HepG2 (cell line): ENCODE measurements around the gene ARPC1A. TPM values are rescaled to one million over a fixed set of nuclear protein-coding genes. Genes with fewer than 3 reads are reported as not detected.

Experiments
- CBX2 ChIP-seq, 2 experiments: fragments of 200-600 bp in 1 of 2; sonication (generic); formaldehyde crosslinking in 1 of 2; IDR thresholded peaks; 2 replicates each; pipeline versions ENCODE4 v1.7.0 to v1.8.1; 2018 to 2022; ENCODE audit warnings: low read depth in 2 of 2, low read length in 1 of 2, mild to moderate bottlenecking in 1 of 2, missing genetic modification reagents in 1 of 2
- GPN1 ChIP-seq: sonication (generic); formaldehyde crosslinking; IDR thresholded peaks from 2 replicates; pipeline ENCODE4 v1.5.1; 2020; ENCODE audit warnings: missing genetic modification reagents, borderline replicate concordance
- HMG20A ChIP-seq: IDR thresholded peaks from 2 replicates; pipeline ENCODE4 v1.6.1; 2016; ENCODE audit warnings: borderline replicate concordance
- HOXA3 ChIP-seq: sonication (generic); formaldehyde crosslinking; IDR thresholded peaks from 2 replicates; pipeline ENCODE4 v1.5.0; 2020; ENCODE audit warnings: missing genetic modification reagents
- HOXA5 ChIP-seq: sonication (generic); formaldehyde crosslinking; IDR thresholded peaks from 2 replicates; pipeline ENCODE4 v1.4.0; 2020; ENCODE audit warnings: missing genetic modification reagents
- IRX3 ChIP-seq: sonication (generic); formaldehyde crosslinking; IDR thresholded peaks from 2 replicates; pipeline ENCODE4 v1.8.1; 2023; ENCODE audit warnings: mild to moderate bottlenecking, low read depth, missing genetic modification reagents, borderline replicate concordance
- NR2F6 ChIP-seq, 2 experiments: IDR thresholded peaks; 2 replicates each; pipeline ENCODE4 v1.6.1; 2016; ENCODE audit warnings: antibody characterized with exemption in 1 of 2, mild to moderate bottlenecking in 1 of 2
- PBX3 ChIP-seq: sonication (generic); formaldehyde crosslinking; IDR thresholded peaks from 2 replicates; pipeline ENCODE4 v1.8.1; 2023; ENCODE audit warnings: missing genetic modification reagents, inconsistent platforms, borderline replicate concordance
- RARG ChIP-seq: sonication (generic); formaldehyde crosslinking; IDR thresholded peaks from 2 replicates; pipeline ENCODE4 v1.4.0; 2020; ENCODE audit warnings: low read depth, mild to moderate bottlenecking, missing genetic modification reagents
- TAF15 ChIP-seq: fragments of 200-400 bp; formaldehyde crosslinking; IDR thresholded peaks from one replicate; pipeline ENCODE4 v1.6.1; 2018; ENCODE audit warnings: mild to moderate bottlenecking, low read depth, low read length; ENCODE audit not compliant: poor library complexity, severe bottlenecking
- TBX3 ChIP-seq: fragments of 450-650 bp; IDR thresholded peaks from 2 replicates; pipeline ENCODE4 v1.6.1; 2017; ENCODE audit warnings: antibody characterized with exemption, mild to moderate bottlenecking, inconsistent platforms, borderline replicate concordance
- ZNF143 ChIP-seq: sonication (generic); formaldehyde crosslinking; IDR thresholded peaks from 2 replicates; pipeline ENCODE4 v1.4.0; 2020; ENCODE audit warnings: missing genetic modification reagents
- ZNF17 ChIP-seq: sonication (generic); formaldehyde crosslinking; IDR thresholded peaks from 2 replicates; pipeline ENCODE4 v1.5.0; 2020; ENCODE audit warnings: mild to moderate bottlenecking, missing genetic modification reagents
- ZNF331 ChIP-seq: sonication (generic); formaldehyde crosslinking; IDR thresholded peaks from 2 replicates; pipeline ENCODE4 v1.4.0; 2020; ENCODE audit warnings: missing genetic modification reagents
- ZNF460 ChIP-seq: sonication (generic); formaldehyde crosslinking; IDR thresholded peaks from 2 replicates; pipeline ENCODE4 v1.5.1; 2020; ENCODE audit warnings: missing genetic modification reagents, mild to moderate bottlenecking, borderline replicate concordance
- ZNF550 ChIP-seq: sonication (generic); formaldehyde crosslinking; IDR thresholded peaks from 2 replicates; pipeline ENCODE4 v1.4.0; 2020; ENCODE audit warnings: mild to moderate bottlenecking, missing genetic modification reagents, borderline replicate concordance
- ZNF678 ChIP-seq: sonication (generic); formaldehyde crosslinking; IDR thresholded peaks from 2 replicates; pipeline ENCODE4 v1.4.0; 2020; ENCODE audit warnings: mild to moderate bottlenecking, missing genetic modification reagents
- polyA plus RNA-seq, 8 experiments: library from polyadenylated mRNA; depleted of rRNA in 3 of 8; stranded (reverse) in 7 of 8; unstranded in 1 of 8; fragments of >200 nt; fragmentation: Illumina TruSeq in 4 of 8; extraction: Trizol in 4 of 8; gene quantifications; 2 replicates each; pipeline versions ENCODE4 v1.2.1 to v1.2.3, GENCODE V29; 2011 to 2016; ENCODE audit warnings: low read depth in 4 of 8, missing spikeins in 1 of 8, mixed read lengths in 1 of 8; ENCODE audit not compliant: insufficient read depth in 1 of 8
- total RNA-seq, 5 experiments: library from RNA; depleted of rRNA; stranded (reverse); fragments of >200 nt; fragmentation: Illumina TruSeq; extraction: Trizol; gene quantifications; 2 replicates each; pipeline ENCODE4 v1.2.3, GENCODE V29; 2016; ENCODE audit warnings: low read depth in 1 of 5
- TF ChIP-seq, protein P1 (sequence below): sonication (generic); formaldehyde crosslinking; IDR thresholded peaks from 2 replicates; pipeline ENCODE4 v1.4.0; 2020; ENCODE audit warnings: missing genetic modification reagents
- TF ChIP-seq, protein P2 (sequence below): sonication (generic); formaldehyde crosslinking; IDR thresholded peaks from 2 replicates; pipeline ENCODE4 v1.4.0; 2020; ENCODE audit warnings: low read depth, mild to moderate bottlenecking, missing genetic modification reagents
- TF ChIP-seq, protein P3 (sequence below), 2 experiments: sonication (generic) in 1 of 2; formaldehyde crosslinking in 1 of 2; IDR thresholded peaks; 2 replicates each; pipeline versions ENCODE4 v1.5.1 to v1.6.1; 2011 to 2020; ENCODE audit warnings: borderline replicate concordance in 1 of 2, low read depth in 1 of 2, low read length in 1 of 2, mild to moderate bottlenecking in 1 of 2, missing genetic modification reagents in 1 of 2, moderate library complexity in 1 of 2

ARPC1A gene
- total and polyA plus RNA-seq, 2 of the 13 experiments (the other 11 are each of a cell fraction or from before 2014, with no cell fraction given): 44.3 to 88.5 TPM

DNA sequence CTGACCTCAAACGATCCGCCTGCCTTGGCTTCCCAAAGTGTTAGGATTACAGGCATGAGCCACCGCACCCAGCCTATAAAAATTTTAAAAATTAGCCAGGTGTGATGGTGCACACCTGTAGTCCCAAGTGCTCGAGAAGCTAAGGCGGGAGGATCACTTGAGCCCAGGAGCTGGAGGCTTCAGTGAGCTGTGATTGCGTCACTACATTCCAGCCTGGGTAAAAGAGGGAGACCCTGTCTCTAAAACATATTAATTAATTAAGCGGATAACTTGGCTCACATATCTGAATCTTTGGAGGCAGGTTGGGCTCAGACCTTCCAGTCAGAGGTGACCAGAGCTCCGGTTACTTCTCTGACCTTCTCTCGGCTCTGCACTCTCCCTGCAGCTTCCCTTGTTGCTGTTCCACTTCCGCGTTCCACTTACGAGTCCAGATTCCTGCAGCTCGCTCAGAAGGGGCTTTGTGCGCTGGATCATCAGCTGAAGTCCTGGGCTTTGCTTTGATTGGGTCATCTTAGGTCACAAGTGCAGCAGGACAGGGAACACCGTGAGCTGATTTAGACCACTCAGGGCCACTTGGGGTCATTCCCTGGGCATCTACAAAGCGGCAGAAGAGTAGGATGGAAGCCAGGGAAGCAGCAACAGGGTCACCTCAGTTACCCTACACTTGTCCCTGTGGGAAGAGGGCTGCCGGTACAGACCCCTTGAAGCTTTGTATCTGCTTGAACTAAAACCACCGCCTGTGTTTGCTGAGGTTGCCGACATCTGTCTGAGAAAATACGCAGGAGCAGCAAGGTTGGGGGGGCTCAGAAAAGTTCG is 46.8 kb downstream of the ARPC1A start (continued):
- TF ChIP-seq, protein P1, sequence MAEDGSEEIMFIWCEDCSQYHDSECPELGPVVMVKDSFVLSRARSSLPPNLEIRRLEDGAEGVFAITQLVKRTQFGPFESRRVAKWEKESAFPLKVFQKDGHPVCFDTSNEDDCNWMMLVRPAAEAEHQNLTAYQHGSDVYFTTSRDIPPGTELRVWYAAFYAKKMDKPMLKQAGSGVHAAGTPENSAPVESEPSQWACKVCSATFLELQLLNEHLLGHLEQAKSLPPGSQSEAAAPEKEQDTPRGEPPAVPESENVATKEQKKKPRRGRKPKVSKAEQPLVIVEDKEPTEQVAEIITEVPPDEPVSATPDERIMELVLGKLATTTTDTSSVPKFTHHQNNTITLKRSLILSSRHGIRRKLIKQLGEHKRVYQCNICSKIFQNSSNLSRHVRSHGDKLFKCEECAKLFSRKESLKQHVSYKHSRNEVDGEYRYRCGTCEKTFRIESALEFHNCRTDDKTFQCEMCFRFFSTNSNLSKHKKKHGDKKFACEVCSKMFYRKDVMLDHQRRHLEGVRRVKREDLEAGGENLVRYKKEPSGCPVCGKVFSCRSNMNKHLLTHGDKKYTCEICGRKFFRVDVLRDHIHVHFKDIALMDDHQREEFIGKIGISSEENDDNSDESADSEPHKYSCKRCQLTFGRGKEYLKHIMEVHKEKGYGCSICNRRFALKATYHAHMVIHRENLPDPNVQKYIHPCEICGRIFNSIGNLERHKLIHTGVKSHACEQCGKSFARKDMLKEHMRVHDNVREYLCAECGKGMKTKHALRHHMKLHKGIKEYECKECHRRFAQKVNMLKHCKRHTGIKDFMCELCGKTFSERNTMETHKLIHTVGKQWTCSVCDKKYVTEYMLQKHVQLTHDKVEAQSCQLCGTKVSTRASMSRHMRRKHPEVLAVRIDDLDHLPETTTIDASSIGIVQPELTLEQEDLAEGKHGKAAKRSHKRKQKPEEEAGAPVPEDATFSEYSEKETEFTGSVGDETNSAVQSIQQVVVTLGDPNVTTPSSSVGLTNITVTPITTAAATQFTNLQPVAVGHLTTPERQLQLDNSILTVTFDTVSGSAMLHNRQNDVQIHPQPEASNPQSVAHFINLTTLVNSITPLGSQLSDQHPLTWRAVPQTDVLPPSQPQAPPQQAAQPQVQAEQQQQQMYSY: peak; percentile 58; the same call in 1 of the 2 replicates
- TF ChIP-seq CBX2 (IDR thresholded peaks at IDR 0.05; ENCODE audit: low read depth, low read length) (no peak), CBX2 (CRISPR knock-in tag; IDR thresholded peaks at IDR 0.05; ENCODE audit: low read depth) (no peak), ZNF143 (no peak), PBX3 (CRISPR knock-in tag) (no peak), HMG20A (CRISPR knock-in tag) (peak; percentile 75; the same call in 1 of the 2 replicates), ZNF678 (no peak), ZNF331 (CRISPR knock-in tag) (peak; percentile 98), GPN1 (CRISPR knock-in tag) (no peak), NR2F6 (IDR thresholded peaks at IDR 0.05) (peak; percentile 87), NR2F6 (CRISPR knock-in tag; IDR thresholded peaks at IDR 0.05) (peak; percentile 89), ZNF460 (0 out of 2 replicates have a peak, but pooled peaks have one; percentile 22), HOXA5 (CRISPR knock-in tag) (no peak), HOXA3 (peak; percentile 82), TAF15 (no peak), RARG (CRISPR knock-in tag) (no peak), ZNF17 (CRISPR knock-in tag) (no peak), TBX3 (no peak), IRX3 (CRISPR knock-in tag) (no peak), ZNF550 (CRISPR knock-in tag) (0 out of 2 replicates have a peak, but pooled peaks have one; percentile 4)
- TF ChIP-seq, protein P2, sequence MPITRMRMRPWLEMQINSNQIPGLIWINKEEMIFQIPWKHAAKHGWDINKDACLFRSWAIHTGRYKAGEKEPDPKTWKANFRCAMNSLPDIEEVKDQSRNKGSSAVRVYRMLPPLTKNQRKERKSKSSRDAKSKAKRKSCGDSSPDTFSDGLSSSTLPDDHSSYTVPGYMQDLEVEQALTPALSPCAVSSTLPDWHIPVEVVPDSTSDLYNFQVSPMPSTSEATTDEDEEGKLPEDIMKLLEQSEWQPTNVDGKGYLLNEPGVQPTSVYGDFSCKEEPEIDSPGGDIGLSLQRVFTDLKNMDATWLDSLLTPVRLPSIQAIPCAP (CRISPR knock-in tag): no peak
- TF ChIP-seq, protein P3, sequence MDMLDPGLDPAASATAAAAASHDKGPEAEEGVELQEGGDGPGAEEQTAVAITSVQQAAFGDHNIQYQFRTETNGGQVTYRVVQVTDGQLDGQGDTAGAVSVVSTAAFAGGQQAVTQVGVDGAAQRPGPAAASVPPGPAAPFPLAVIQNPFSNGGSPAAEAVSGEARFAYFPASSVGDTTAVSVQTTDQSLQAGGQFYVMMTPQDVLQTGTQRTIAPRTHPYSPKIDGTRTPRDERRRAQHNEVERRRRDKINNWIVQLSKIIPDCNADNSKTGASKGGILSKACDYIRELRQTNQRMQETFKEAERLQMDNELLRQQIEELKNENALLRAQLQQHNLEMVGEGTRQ (IDR thresholded peaks at IDR 0.05; ENCODE audit: low read depth, low read length): peak; percentile 74
- TF ChIP-seq, protein P3 (CRISPR knock-in tag; IDR thresholded peaks at IDR 0.05; ENCODE audit: borderline replicate concordance): peak; percentile 66; the same call in 1 of the 2 replicates
